ENCODE data around the gene TTC16.

TTC16 gene

DNA sequence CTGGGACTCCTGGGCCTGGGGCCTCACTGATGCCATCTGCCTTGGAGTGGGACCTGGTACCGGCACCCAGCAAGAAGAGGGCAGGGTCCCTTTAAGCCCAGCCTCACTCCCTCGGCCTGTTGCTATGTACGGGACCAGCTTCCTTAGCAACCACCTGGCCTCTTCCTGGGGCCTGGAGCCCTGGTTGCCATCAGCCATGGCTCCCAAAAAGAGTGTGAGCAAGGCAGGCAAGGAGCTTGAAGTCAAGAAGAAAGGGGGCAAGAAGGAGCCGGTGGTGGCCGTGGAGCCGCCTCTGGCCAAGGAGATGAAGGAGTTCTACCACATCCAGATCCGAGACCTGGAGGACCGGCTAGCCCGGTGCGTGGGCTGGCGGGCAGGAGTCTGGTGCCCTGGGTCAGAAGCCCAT, 9.0 kb upstream of the TTC16 start, which contains the start of gene CFAP157:
TSS of gene CFAP157 (plus strand) at position 153 of the 406 bp plus-strand sequence. CDS start at position 197, 44 bp downstream.
- Histone ChIP-seq H3K36me3 (ENCODE audit: control insufficient read depth in 4 of 4, insufficient read depth in 4 of 4, low read length in 3 of 4) (no peaks in the 10 kb centered on the region), H3K4me1 (ENCODE audit: control extremely low read depth in 1 of 4, control insufficient read depth in 4 of 4, insufficient read depth in 4 of 4, low read length in 3 of 4) (peaks cover 0 to 21% (median 18%) of the 10 kb centered on the region in 4 experiments), H3K4me3 (ENCODE audit: control insufficient read depth in 1 of 7, extremely low read depth in 1 of 7, insufficient read depth in 4 of 7, low read depth in 2 of 7, low read length in 6 of 7) (peak within 1 kb of the TSS in 1 of 7 experiments; percentile 10), H3K27ac (ENCODE audit: insufficient read depth in 1 of 2, low read depth in 1 of 2, low read length in 2 of 2, poor library complexity in 1 of 2, severe bottlenecking in 2 of 2) (no peak within 1 kb of the TSS), H3K9me3 (ENCODE audit: control extremely low read depth in 1 of 5, control insufficient read depth in 4 of 5, insufficient read depth in 2 of 5, low read depth in 1 of 5, low read length in 4 of 5) (peaks cover 0 to 5% (median 0%) of the 10 kb centered on the region in 5 experiments), H3K27me3 (replicated peaks in 2 of 5; ENCODE audit: control insufficient read depth in 4 of 5, insufficient read depth in 5 of 5, low read length in 4 of 5) (peaks cover 0 to 2% (median 0%) of the 10 kb centered on the region in 5 experiments)
- WGBS (ENCODE audit: insufficient coverage) = 89% methylated on average over 9 of the region's 11 CpGs
- DNase-seq = peak in 2 of 3 donors; percentile 53 to 54
- CTCF ChIA-PET = interaction anchor here (1.0 kb wide), 1 partner anchor 202 kb away, joined by 3 read pairs; no protein-coding TSS in a partner anchor
- POLR2A ChIA-PET = interaction anchor here (0.5 kb wide), 1 partner anchor 123 kb away, joined by 3 read pairs; no protein-coding TSS in a partner anchor

DNA sequence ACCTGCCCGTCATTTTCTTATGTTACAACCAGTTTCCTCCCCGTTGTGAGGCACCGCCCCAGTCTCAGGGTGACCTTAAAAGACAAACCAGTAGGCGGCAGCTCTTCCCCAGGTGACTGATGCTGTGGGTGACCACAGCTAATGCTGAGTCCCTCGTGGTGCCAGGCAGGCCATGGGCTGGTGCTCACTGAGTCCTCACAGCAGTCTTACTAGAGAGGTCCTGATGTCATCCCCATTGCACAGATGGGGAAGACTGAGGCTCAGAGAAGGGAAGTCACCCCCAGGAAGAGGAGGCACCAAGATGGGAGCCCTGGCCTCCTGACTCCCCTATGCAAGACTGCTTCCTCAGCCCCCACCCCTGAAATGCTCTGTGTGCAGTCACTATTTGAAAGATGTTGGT, 8.1 kb upstream of the TTC16 start:
- H3K4me3 ChIP-seq (ENCODE audit: control insufficient read depth in 1 of 7, extremely low read depth in 1 of 7, insufficient read depth in 4 of 7, low read depth in 2 of 7, low read length in 6 of 7) = no peak overlapping the region
- peaks cover 0 to 5% (median 0%) of the 10 kb centered on the region in 5 experiments for H3K9me3 ChIP-seq (ENCODE audit: control extremely low read depth in 1 of 5, control insufficient read depth in 4 of 5, insufficient read depth in 2 of 5, low read depth in 1 of 5, low read length in 4 of 5)
- H3K27ac ChIP-seq (ENCODE audit: insufficient read depth in 1 of 2, low read depth in 1 of 2, low read length in 2 of 2, poor library complexity in 1 of 2, severe bottlenecking in 2 of 2) = no peak overlapping the region
- H3K27me3 ChIP-seq (replicated peaks in 2 of 5; ENCODE audit: control insufficient read depth in 4 of 5, insufficient read depth in 5 of 5, low read length in 4 of 5) = peaks cover 0 to 2% (median 0%) of the 10 kb centered on the region in 5 experiments
- WGBS (ENCODE audit: insufficient coverage) = 85% methylated on average over 5 of the region's 5 CpGs
- peaks cover 0 to 25% (median 23%) of the 10 kb centered on the region in 4 experiments for H3K4me1 ChIP-seq (ENCODE audit: control extremely low read depth in 1 of 4, control insufficient read depth in 4 of 4, insufficient read depth in 4 of 4, low read length in 3 of 4)
- H3K36me3 ChIP-seq (ENCODE audit: control insufficient read depth in 4 of 4, insufficient read depth in 4 of 4, low read length in 3 of 4) = no peaks in the 10 kb centered on the region
- CTCF ChIA-PET = interaction anchor here (0.5 kb wide), 1 partner anchor 18 kb away, joined by 4 read pairs; no protein-coding TSS in a partner anchor
- peak in 2 of 3 donors; percentile 17 to 33 for DNase-seq
- POLR2A ChIA-PET = no interaction called here

DNA sequence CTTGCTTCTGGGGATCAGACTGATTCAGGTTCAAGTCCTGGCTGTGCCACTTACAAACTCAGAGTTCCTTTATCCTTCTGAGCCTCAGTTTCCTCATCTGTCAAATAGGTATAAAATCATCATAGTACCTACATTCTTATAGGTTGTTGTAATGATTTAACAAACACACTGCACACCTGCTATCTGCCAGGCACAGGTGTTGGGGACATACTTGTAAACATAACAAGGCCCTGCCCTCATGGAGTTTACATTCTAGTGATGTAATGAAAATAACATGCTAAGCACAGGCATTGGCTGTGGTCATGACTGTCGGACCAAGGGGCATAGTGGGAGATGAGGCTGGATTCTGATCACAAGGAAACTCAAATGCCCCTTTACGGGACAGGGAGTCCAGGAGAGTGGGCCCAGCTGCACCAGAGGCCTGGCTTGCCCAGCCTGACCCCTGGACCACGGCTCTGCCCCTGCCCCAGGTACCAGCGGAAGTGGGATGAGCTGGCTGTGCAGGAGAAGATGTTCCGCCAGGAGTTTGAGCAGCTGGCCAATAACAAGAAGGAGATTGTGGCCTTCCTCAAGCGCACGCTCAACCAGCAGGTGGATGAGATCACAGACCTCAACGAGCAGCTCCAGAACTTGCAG, 6.8 kb upstream of the TTC16 start:
- Histone ChIP-seq H3K27me3 (replicated peaks in 2 of 5; ENCODE audit: control insufficient read depth in 4 of 5, insufficient read depth in 5 of 5, low read length in 4 of 5) (peaks cover 0 to 2% (median 0%) of the 10 kb centered on the region in 5 experiments), H3K27ac (ENCODE audit: insufficient read depth in 1 of 2, low read depth in 1 of 2, low read length in 2 of 2, poor library complexity in 1 of 2, severe bottlenecking in 2 of 2) (no peak overlapping the region), H3K4me3 (ENCODE audit: control insufficient read depth in 1 of 7, extremely low read depth in 1 of 7, insufficient read depth in 4 of 7, low read depth in 2 of 7, low read length in 6 of 7) (no peak overlapping the region), H3K4me1 (ENCODE audit: control extremely low read depth in 1 of 4, control insufficient read depth in 4 of 4, insufficient read depth in 4 of 4, low read length in 3 of 4) (peaks cover 0 to 25% (median 23%) of the 10 kb centered on the region in 4 experiments), H3K9me3 (ENCODE audit: control extremely low read depth in 1 of 5, control insufficient read depth in 4 of 5, insufficient read depth in 2 of 5, low read depth in 1 of 5, low read length in 4 of 5) (peaks cover 0 to 5% (median 0%) of the 10 kb centered on the region in 5 experiments), H3K36me3 (ENCODE audit: control insufficient read depth in 4 of 4, insufficient read depth in 4 of 4, low read length in 3 of 4) (no peaks in the 10 kb centered on the region)
- WGBS (ENCODE audit: insufficient coverage) = 99% methylated on average over 8 of the region's 8 CpGs
- ChIA-PET POLR2A (interaction anchor here (0.5 kb wide), 1 partner anchor 9 kb away, joined by 3 read pairs; no protein-coding TSS in a partner anchor), CTCF (interaction anchor here (1.5 to 1.7 kb wide), 2 partner anchors 52 to 56 kb away, joined by 3 read pairs; no protein-coding TSS in a partner anchor)
- DNase-seq = no peak

DNA sequence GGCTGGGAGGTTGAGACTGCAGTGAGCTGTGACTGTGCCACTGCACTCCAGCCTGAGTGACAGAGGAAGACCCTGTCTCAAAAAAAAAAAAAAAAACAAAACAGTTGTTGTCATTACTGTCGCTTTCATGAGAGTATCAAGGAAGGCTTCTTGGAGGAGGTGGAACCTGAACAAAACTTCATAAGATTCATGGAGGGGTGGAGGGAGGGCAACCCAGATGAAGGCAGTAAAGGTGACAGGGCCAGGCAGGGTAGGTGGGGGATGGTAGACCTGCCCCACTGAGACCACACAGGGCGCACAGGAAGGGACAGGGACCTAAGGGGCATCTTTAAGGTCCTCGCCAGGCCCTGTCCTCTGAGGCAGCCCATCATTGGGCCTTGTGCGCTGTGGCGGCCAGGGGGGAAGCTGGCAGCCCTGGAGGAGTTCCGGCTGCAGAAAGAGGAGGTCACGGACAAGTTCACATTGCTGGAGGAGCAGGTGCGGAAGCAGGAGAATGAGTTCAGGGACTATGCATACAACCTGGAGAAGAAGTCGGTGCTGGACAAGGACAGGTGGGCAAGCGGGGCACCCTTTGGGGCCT, 5.6 kb upstream of the TTC16 start:
- Histone ChIP-seq H3K27ac (ENCODE audit: insufficient read depth in 1 of 2, low read depth in 1 of 2, low read length in 2 of 2, poor library complexity in 1 of 2, severe bottlenecking in 2 of 2) (no peak overlapping the region), H3K4me3 (ENCODE audit: control insufficient read depth in 1 of 7, extremely low read depth in 1 of 7, insufficient read depth in 4 of 7, low read depth in 2 of 7, low read length in 6 of 7) (no peak overlapping the region), H3K27me3 (replicated peaks in 2 of 5; ENCODE audit: control insufficient read depth in 4 of 5, insufficient read depth in 5 of 5, low read length in 4 of 5) (peaks cover 0 to 4% (median 0%) of the 10 kb centered on the region in 5 experiments), H3K36me3 (ENCODE audit: control insufficient read depth in 4 of 4, insufficient read depth in 4 of 4, low read length in 3 of 4) (no peaks in the 10 kb centered on the region), H3K4me1 (ENCODE audit: control extremely low read depth in 1 of 4, control insufficient read depth in 4 of 4, insufficient read depth in 4 of 4, low read length in 3 of 4) (peaks cover 0 to 33% (median 30%) of the 10 kb centered on the region in 4 experiments), H3K9me3 (ENCODE audit: control extremely low read depth in 1 of 5, control insufficient read depth in 4 of 5, insufficient read depth in 2 of 5, low read depth in 1 of 5, low read length in 4 of 5) (peaks cover 0 to 5% (median 0%) of the 10 kb centered on the region in 5 experiments)
- CTCF ChIA-PET = interaction anchor here (1.1 kb wide), 2 partner anchors 9 to 255 kb away, joined by 3 to 4 read pairs; no protein-coding TSS in a partner anchor
- whole genome bisulfite sequencing (ENCODE audit: insufficient coverage) = 91% methylated on average over 10 of the region's 10 CpGs
- POLR2A ChIA-PET = interaction anchor here (0.6 kb wide), 1 partner anchor 54 kb away, joined by 4 read pairs; no protein-coding TSS in a partner anchor
- no peak for DNase-seq

DNA sequence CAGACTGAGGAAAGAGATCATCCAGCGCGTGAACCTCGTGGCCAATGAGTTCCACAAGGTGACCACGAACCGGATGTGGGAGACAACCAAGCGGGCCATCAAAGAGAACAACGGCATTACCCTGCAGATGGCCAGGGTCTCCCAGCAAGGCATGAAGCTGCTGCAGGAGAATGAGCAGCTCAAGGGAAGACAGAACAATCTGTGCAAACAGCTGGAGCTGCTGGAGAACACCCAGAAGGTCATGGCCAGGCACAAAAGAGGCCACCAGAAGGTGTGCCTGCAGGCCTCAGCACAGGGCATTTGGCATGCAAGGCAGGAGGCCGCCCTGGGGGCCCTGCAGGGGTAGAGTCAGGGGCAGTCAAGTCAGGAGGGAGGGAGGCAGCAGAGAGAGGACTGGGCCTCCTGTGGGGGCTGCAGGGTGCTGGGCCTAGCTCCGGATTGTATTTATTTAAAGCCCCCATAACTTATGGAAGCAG, 4.6 kb upstream of the TTC16 start:
- DNase-seq = peak; percentile 12 to 65 (median 60)
- ChIA-PET CTCF (interaction anchor here (0.6 to 1.6 kb wide), 5 partner anchors 10 to 256 kb away, joined by 3 to 4 read pairs (median 3); no protein-coding TSS in a partner anchor), POLR2A (no interaction called here)
- no peak overlapping the region for H3K27ac ChIP-seq (ENCODE audit: insufficient read depth in 1 of 2, low read depth in 1 of 2, low read length in 2 of 2, poor library complexity in 1 of 2, severe bottlenecking in 2 of 2)
- H3K4me3 ChIP-seq (ENCODE audit: control insufficient read depth in 1 of 7, extremely low read depth in 1 of 7, insufficient read depth in 4 of 7, low read depth in 2 of 7, low read length in 6 of 7) = no peak overlapping the region
- peaks cover 0 to 5% (median 0%) of the 10 kb centered on the region in 5 experiments for H3K9me3 ChIP-seq (ENCODE audit: control extremely low read depth in 1 of 5, control insufficient read depth in 4 of 5, insufficient read depth in 2 of 5, low read depth in 1 of 5, low read length in 4 of 5)
- H3K27me3 ChIP-seq (replicated peaks in 2 of 5; ENCODE audit: control insufficient read depth in 4 of 5, insufficient read depth in 5 of 5, low read length in 4 of 5) = peaks cover 0 to 4% (median 0%) of the 10 kb centered on the region in 5 experiments
- WGBS (ENCODE audit: insufficient coverage) = 32% methylated on average over 7 of the region's 9 CpGs
- H3K4me1 ChIP-seq (ENCODE audit: control extremely low read depth in 1 of 4, control insufficient read depth in 4 of 4, insufficient read depth in 4 of 4, low read length in 3 of 4) = peaks cover 0 to 36% (median 34%) of the 10 kb centered on the region in 4 experiments
- H3K36me3 ChIP-seq (ENCODE audit: control insufficient read depth in 4 of 4, insufficient read depth in 4 of 4, low read length in 3 of 4) = no peaks in the 10 kb centered on the region

DNA sequence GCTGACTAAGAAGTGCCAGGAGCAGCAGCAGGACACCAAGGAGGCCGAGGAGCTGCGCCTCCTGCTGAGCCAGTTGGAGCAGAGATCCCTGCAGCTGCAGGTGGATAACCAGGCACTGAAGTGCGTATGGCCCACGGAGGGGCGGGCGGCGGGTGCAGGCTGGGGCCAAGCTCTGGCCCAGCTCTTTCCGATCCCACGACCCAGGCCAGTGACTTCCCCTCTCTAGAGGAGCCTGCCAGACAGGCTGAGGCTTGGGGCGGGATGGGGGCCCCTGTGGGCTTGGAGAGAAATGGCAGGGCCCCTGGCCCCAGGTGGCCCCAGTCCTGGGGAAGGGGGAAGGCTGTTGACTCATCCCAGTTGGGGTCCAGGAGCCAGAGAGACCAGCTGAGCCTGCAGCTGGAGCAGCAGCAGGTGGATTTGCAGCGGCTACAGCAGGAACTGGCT, 4.0 kb upstream of the TTC16 start:
- ChIA-PET CTCF (interaction anchor here (0.8 to 1.6 kb wide), 3 partner anchors 22 to 85 kb away, joined by 3 read pairs; partner anchors contain the start of gene TOR2A), POLR2A (no interaction called here)
- WGBS (ENCODE audit: insufficient coverage) = 86% methylated on average over 10 of the region's 11 CpGs

More for the DNA sequence above, 4.0 kb upstream of the TTC16 start:
- H3K27ac ChIP-seq (ENCODE audit: insufficient read depth in 1 of 2, low read depth in 1 of 2, low read length in 2 of 2, poor library complexity in 1 of 2, severe bottlenecking in 2 of 2) = no peak overlapping the region
- peaks cover 0 to 4% (median 0%) of the 10 kb centered on the region in 5 experiments for H3K27me3 ChIP-seq (replicated peaks in 2 of 5; ENCODE audit: control insufficient read depth in 4 of 5, insufficient read depth in 5 of 5, low read length in 4 of 5)
- H3K4me3 ChIP-seq (ENCODE audit: control insufficient read depth in 1 of 7, extremely low read depth in 1 of 7, insufficient read depth in 4 of 7, low read depth in 2 of 7, low read length in 6 of 7) = no peak overlapping the region
- DNase-seq = peak; percentile 11 to 36 (median 11)
- H3K9me3 ChIP-seq (ENCODE audit: control extremely low read depth in 1 of 5, control insufficient read depth in 4 of 5, insufficient read depth in 2 of 5, low read depth in 1 of 5, low read length in 4 of 5) = peaks cover 0 to 5% (median 0%) of the 10 kb centered on the region in 5 experiments
- H3K36me3 ChIP-seq (ENCODE audit: control insufficient read depth in 4 of 4, insufficient read depth in 4 of 4, low read length in 3 of 4) = no peaks in the 10 kb centered on the region
- peaks cover 0 to 33% (median 32%) of the 10 kb centered on the region in 4 experiments for H3K4me1 ChIP-seq (ENCODE audit: control extremely low read depth in 1 of 4, control insufficient read depth in 4 of 4, insufficient read depth in 4 of 4, low read length in 3 of 4)
